CMK (cell line): Measurements from ENCODE around the gene TTC1.

Source experiments
- DNase-seq: peaks from one replicate; pipeline ENCODE4 v3.0.0-alpha.2; 2010; ENCODE audit warnings: low read depth

The TTC1 gene

DNA sequence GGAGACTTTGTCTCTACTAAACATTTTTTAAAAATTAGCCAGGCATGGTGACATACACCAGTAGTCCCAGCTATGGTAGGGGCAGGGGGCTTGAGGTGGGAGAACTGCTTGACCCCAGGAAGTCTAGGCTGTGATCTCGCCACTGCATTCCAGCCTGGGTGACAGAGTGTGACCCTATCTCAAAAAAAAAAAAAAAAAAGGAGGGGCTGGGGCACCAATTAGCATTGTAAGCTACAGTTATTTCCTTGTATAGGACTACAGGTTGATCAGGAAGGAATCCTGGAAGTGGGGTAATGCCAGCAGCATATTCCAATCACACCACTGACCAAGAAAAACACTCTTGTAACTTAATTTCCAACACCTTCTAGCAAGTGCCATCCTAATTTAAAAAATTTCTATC, 78.3 kb downstream of the TTC1 start:
- no peak for DNase-seq

DNA sequence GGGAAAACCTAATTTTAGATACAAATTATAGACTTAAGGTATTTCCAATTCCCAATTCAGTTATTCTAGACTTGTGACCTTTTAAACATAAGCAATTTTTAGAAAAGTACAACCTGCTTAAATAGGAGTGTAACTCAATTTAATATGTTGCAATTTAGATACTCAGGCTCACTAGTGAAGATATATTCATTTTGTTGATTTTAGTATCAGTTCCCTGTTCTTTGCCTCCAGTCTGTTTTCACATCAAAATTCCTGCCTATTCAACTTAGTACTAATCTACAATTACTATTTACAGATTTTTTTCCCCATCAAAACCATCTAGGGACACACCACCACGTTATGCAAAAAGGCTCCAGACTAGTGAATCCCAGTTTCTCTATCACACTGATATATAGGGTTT, 79.9 kb downstream of the TTC1 start:
- no peak for DNase-seq

DNA sequence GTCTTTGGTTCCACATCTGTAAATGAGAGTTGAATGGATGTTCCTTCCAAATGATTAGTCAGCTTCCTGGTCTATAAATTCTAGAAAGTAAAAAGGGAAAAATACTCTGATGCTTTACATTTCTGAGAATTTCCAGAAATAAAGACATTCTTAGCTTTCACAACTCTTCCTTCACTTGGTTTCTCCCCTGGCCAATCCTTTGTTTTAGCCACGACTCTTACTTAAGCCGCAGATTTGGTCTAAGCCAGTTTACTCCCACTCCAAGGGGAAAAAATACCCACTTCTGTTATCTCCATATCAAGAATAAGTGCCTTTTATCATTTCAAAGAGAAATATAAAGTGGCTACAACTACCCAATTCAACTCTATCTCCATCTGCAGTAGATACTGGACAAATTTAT, 80.6 kb downstream of the TTC1 start:
- no peak for DNase-seq

DNA sequence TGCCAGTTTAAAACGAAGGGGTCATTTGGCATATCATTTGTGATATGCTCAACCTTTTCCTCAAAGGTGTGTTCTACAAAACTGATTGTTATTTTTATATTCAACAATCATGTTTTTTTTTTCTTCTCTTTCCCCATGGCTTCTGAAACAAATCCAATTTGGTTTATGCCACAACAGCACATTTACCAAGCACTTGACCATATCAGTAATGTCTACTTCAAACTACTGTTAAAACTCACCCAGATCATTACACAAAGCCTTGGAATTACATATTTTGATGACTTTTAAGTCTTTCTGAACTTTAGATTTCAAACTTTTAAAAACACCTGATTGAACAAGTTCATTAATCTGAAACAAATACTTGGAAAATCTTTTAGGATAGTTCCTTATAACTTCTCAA, 81.1 kb downstream of the TTC1 start:
- DNase-seq: no peak

DNA sequence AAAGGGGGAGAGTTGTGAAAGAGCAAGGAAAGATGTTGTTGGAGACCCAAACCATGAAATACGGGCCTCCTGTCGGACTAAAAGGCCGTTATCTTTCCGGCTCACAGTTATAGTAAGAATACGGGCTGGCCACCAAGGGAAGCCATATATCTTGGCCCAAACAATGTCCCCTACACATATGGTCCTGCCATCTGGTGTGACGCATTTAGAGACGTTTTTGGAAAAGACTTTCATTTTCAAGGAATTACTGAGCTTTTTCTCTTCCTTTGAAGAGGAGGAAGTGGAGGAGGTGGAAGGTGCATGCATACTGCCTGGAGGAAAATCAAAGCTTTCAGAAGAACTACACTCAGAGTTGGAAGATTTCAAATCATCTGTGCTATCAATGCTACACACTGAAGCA, 83.6 kb downstream of the TTC1 start:
- no peak for DNase-seq

DNA sequence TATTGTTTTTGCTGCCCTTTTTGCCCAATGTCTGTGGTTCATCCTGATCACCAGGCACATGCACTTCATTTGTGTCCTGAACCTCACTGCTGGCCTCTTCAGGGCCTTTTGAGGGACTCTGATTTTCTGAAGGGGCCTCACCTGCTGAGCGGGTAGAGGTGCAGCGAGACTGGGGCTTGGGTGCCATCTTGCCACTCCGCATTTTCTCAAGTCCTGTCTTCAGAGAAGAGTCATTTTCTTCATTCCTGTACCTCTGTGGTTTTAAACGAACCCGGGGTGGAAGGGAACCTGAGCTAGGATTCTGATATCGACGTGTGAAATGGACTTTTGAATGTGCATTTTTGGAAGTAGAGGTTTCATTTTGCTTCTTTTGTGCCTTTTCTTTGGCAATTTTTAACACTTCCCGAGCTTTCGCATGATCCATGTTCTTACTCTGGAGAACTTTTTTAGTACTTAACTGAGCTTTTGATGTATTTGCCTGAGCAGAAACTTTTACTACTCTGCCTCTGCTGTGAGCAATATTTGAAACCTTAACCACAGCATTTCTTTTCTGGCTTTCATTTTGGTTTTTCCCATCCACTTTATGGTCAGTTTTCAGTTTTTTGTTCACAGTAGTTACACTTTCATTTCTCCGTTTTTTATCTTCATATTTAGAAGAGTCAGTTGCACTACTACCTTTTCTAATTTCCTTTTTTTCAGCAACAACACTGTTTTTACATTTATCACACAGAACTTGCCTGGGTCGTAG, 84.2 kb downstream of the TTC1 start:
- DNase-seq: no peak

DNA sequence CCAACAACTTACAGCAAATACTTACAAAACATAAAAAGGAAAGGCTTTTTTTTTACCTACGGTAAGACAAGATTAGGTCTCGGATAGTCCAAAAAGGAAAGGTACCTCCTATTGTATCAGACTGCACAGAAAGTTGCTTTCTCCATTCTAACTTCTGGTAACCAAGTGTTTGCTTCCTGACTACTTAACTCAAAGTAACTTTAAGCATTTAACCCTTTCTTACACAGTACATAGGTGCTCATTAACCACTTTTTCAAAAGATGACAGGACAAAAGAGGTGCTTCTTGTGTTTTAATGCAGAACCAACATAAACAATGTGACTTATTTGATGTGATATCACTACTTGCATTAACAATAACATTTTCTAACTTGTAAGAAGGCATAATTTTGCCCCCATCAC, 87.2 kb downstream of the TTC1 start:
- no peak for DNase-seq

DNA sequence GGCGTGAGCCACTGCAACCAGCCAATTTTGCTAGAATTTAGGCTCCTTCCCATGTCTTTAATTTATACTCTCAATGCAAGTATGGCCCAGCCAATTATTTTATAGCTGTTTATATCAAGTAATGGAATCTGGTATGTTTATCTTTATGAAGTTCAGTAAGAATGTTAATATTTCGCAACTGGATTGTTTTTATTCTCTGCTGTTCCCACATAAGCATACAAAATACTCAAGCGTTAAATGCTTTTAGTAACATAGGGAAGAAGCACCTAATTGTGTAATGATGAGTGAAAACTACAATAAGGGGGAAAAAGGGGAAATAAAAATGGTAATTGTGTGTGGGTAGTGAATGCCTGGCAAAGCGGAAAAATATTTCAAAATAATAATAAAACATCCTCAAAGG, 89.1 kb downstream of the TTC1 start:
- no peak for DNase-seq

DNA sequence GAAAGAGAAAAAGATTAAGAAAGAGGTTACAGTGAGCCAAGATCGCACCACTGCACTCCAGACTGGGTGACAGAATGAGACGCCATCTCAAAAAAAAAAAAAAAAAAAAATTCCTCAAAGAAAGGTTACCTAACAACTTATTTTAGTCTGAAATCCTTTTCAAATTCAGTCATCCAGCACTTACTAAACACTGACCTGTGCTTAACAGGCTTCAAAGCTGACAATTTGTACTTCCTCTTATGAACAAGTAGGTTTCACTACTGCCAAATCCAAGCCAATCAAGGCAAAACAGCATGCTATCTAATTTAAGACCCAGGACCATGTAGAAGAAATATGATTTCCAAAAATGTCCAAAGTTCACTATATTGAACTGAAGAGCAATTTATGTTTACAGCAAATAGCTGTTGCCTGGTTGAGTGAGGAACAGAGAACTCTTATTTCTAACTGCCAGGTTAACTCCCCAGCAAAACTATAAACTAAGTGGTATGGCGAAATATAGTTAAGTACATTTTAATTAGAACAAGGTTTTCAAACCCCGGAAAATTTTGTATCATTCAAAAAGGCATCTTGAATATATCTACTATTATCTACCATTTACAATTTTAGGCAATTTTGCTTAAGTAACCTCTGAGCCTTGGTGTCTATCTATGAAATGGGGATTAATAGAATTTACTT, 96.9 kb downstream of the TTC1 start:
- no peak for DNase-seq

DNA sequence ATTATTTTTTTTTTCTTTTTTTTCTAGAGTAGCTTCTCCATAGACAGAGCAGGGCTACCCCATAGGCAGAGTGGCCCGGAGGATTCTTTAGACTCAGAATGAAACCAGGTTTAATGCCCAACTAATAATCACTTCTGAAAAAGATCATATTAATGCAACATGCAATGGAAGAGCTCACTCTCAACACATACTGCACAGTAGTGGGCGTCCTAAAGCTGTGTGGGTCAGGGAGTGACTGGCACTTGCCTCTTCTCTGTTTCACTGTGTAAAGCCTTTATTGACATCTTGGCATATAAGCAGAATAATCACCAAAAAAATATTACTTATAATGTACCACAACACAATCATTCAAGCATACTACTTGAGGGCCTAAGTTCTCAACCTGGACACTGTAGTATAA, 99.2 kb downstream of the TTC1 start:
- no peak for DNase-seq
